Measurements from ENCODE around the gene AVPI1. TPM values are rescaled to one million over a fixed set of nuclear protein-coding genes. Genes with fewer than 3 reads are reported as not detected.
A peak's percentile ranks its signal among the peaks of the same experiment; 100 is the strongest.
"Not testable (repeated sequence)": the region's sequence is repeated elsewhere in the genome, so short reads cannot be mapped to it uniquely, and the experiment has no call there.

The AVPI1 gene
- polyA plus RNA-seq, 3 donors: 8.5 to 38.3 (median 27.8) TPM

- H3K27ac ChIP-seq (ENCODE audit: low read depth, low read length): peak overlapping the region; percentile 78
- 3 to 11% (median 4%) methylated on average over 60 to 74 of the region's 74 CpGs for WGBS, 3 donors
These were observed 27.6 kb upstream of the AVPI1 start for GRCh38 chr10:97714401-97715258.

GRCh38 chr10:97713826-97714400 is 26.9 kb upstream of the AVPI1 start:
- WGBS, 3 donors: 0 to 1% (median 0%) methylated on average over 54 to 69 of the region's 69 CpGs
- peak overlapping the region; percentile 78 for H3K27ac ChIP-seq (ENCODE audit: low read depth, low read length)

- H3K27ac ChIP-seq (ENCODE audit: low read depth, low read length): peak within 1 kb of the TSS; percentile 78
- 4 to 22% (median 6%) methylated on average over 23 to 37 of the region's 37 CpGs for WGBS, 3 donors
These were observed 26.3 kb upstream of the AVPI1 start, which contains the start of gene MARVELD1 for GRCh38 chr10:97713339-97713825. Gene MARVELD1 (plus strand): TSS chr10:97713730. CDS start chr10:97713877, 147 bp downstream.

GRCh38 chr10:97711640-97712572 is 24.9 kb upstream of the AVPI1 start:
- WGBS, 3 donors: 66 to 93% (median 71%) methylated on average over 9 of the region's 9 CpGs
- no peak overlapping the region for H3K27ac ChIP-seq (ENCODE audit: low read depth, low read length)

GRCh38 chr10:97708976-97709946 is 22.2 kb upstream of the AVPI1 start:
- WGBS, 3 donors: 36 to 38% (median 37%) methylated on average over 18 of the region's 18 CpGs
- no peak overlapping the region for H3K27ac ChIP-seq (ENCODE audit: low read depth, low read length)

GRCh38 chr10:97708167-97708566 is 21.1 kb upstream of the AVPI1 start:
- H3K27ac ChIP-seq (ENCODE audit: low read depth, low read length): no peak overlapping the region
- WGBS, 3 donors: 82 to 86% (median 82%) methylated on average over 2 of the region's 2 CpGs

- 81 to 84% (median 82%) methylated on average over 11 of the region's 11 CpGs for WGBS, 3 donors
These were observed 20.3 kb upstream of the AVPI1 start for GRCh38 chr10:97707134-97707861.

GRCh38 chr10:97705006-97705670 is 18.1 kb upstream of the AVPI1 start:
- 89 to 92% (median 90%) methylated on average over 3 of the region's 3 CpGs for WGBS, 3 donors
- H3K27ac ChIP-seq (ENCODE audit: low read depth, low read length): no peak overlapping the region

More at GRCh38 chr10:97707134-97707861, 20.3 kb upstream of the AVPI1 start:
- no peak overlapping the region for H3K27ac ChIP-seq (ENCODE audit: low read depth, low read length)

- 75 to 81% (median 78%) methylated on average over 1 of the region's 1 CpG for WGBS, 3 donors
- no peak overlapping the region for H3K27ac ChIP-seq (ENCODE audit: low read depth, low read length)
These were observed 17.3 kb upstream of the AVPI1 start for GRCh38 chr10:97704341-97704740.

- WGBS, 3 donors: 85 to 94% (median 88%) methylated on average over 7 of the region's 7 CpGs
- no peak overlapping the region for H3K27ac ChIP-seq (ENCODE audit: low read depth, low read length)
These were observed 16.5 kb upstream of the AVPI1 start for GRCh38 chr10:97703398-97704067.

- no peak overlapping the region for H3K27ac ChIP-seq (ENCODE audit: low read depth, low read length)
- 42 to 49% (median 46%) methylated on average over 12 of the region's 12 CpGs for WGBS, 3 donors
These were observed 14.5 kb upstream of the AVPI1 start for GRCh38 chr10:97701438-97702069.

GRCh38 chr10:97698072-97698655 is 11.1 kb upstream of the AVPI1 start:
- 79 to 87% (median 81%) methylated on average over 11 of the region's 11 CpGs for WGBS, 3 donors
- H3K27ac ChIP-seq (ENCODE audit: low read depth, low read length): not testable (repeated sequence)

GRCh38 chr10:97690133-97690532 is 3.1 kb upstream of the AVPI1 start:
- no peak overlapping the region for H3K27ac ChIP-seq (ENCODE audit: low read depth, low read length)
- WGBS, 3 donors: 91 to 95% (median 94%) methylated on average over 3 of the region's 3 CpGs

GRCh38 chr10:97689559-97690020 is 2.5 kb upstream of the AVPI1 start:
- WGBS, 3 donors: 64 to 96% (median 65%) methylated on average over 5 of the region's 5 CpGs
- no peak overlapping the region for H3K27ac ChIP-seq (ENCODE audit: low read depth, low read length)
